ENCODE results near the gene CLMN. TPM values are rescaled to one million over a fixed set of nuclear protein-coding genes. Genes with fewer than 3 reads are reported as not detected.

CLMN gene
- total and polyA plus RNA-seq, 2 donors (not counting 3 experiments of a cell fraction or from before 2014, with no cell fraction given): 0.72 to 9.6 TPM

DNA sequence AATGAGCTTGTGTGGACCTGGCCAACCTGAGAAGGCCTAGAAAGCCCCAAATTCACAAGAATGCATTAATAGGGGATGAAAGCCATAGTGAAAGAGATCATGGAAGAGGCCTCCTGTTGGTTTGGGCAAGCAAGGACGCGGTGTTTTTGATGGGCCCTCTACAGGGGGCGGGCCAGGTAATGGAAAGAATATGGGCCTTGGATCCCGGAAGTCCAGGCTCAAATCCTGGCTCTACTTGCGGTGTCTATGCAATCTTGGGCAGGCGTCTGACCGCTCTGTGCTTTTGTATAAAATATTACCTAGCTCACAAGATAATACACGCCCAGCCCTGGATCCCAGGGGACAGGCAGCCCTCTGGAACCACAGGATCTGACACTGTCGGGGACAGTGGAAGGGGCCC lies 41.1 kb upstream of the CLMN start:
- no peak overlapping the region for H3K27ac ChIP-seq (ENCODE audit: insufficient read depth, low read depth, low read length)
- no peaks in the 10 kb centered on the region for H3K9me3 ChIP-seq (replicated peaks; ENCODE audit: control insufficient read depth, insufficient read depth, low read length)
- H2AFZ ChIP-seq (ENCODE audit: low read depth, low read length): no peak overlapping the region
- no peaks in the 10 kb centered on the region for H3K9me1 ChIP-seq (replicated peaks; ENCODE audit: control insufficient read depth, extremely low read depth, insufficient read depth, low read length)
- FAIRE-seq: no peak
- intact Hi-C loops (cut with micrococcal nuclease) (loop anchor here (1.0 to 2.0 kb wide), 6 partner anchors 96 to 672 kb away; partner anchors contain the start of gene DICER1), dilution Hi-C loops (cut with MboI; ENCODE audit: extremely low pct_ligation_motif_present, low sequenced_read_pairs) (no loop called here)
- H3K4me1 ChIP-seq (ENCODE audit: control insufficient read depth, extremely low read depth, insufficient read depth, low read length): no peaks in the 10 kb centered on the region
- no peaks in the 10 kb centered on the region for H3K79me2 ChIP-seq (ENCODE audit: control insufficient read depth, insufficient read depth, low read length)
- POLR2A ChIA-PET: no interaction called here
- H3K4me2 ChIP-seq (ENCODE audit: insufficient read depth, low read length): no peak overlapping the region
- H3K9ac ChIP-seq (replicated peaks; ENCODE audit: extremely low read depth, insufficient read depth, low read length): no peak overlapping the region
- BruUV-seq (replicated peaks): no TSS peak
- TF ChIP-seq, protein P1, sequence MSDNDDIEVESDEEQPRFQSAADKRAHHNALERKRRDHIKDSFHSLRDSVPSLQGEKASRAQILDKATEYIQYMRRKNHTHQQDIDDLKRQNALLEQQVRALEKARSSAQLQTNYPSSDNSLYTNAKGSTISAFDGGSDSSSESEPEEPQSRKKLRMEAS (IDR thresholded peaks at IDR 0.05; ENCODE audit: insufficient read depth, insufficient read length): no peak
- TF ChIP-seq JUN (IDR thresholded peaks at IDR 0.05; ENCODE audit: borderline replicate concordance, insufficient read depth, insufficient read length, low read depth) (no peak), FOS (IDR thresholded peaks at IDR 0.05; ENCODE audit: borderline replicate concordance, insufficient read depth, low read length) (no peak), POLR2A (IDR thresholded peaks at IDR 0.05; ENCODE audit: low read depth, low read length) (no peak), GATA2 (IDR thresholded peaks at IDR 0.05; ENCODE audit: insufficient read depth, insufficient read length, low read depth, low read length) (no peak), POLR2AphosphoS5 (IDR thresholded peaks at IDR 0.05; ENCODE audit: insufficient read depth, low read depth, low read length) (no peak), EZH2 (IDR thresholded peaks at IDR 0.05; ENCODE audit: borderline replicate concordance, low read depth, low read length, severe bottlenecking) (no peak), MYC (IDR thresholded peaks at IDR 0.05; ENCODE audit: low read depth, low read length) (no peak)
- TF ChIP-seq, protein P2, sequence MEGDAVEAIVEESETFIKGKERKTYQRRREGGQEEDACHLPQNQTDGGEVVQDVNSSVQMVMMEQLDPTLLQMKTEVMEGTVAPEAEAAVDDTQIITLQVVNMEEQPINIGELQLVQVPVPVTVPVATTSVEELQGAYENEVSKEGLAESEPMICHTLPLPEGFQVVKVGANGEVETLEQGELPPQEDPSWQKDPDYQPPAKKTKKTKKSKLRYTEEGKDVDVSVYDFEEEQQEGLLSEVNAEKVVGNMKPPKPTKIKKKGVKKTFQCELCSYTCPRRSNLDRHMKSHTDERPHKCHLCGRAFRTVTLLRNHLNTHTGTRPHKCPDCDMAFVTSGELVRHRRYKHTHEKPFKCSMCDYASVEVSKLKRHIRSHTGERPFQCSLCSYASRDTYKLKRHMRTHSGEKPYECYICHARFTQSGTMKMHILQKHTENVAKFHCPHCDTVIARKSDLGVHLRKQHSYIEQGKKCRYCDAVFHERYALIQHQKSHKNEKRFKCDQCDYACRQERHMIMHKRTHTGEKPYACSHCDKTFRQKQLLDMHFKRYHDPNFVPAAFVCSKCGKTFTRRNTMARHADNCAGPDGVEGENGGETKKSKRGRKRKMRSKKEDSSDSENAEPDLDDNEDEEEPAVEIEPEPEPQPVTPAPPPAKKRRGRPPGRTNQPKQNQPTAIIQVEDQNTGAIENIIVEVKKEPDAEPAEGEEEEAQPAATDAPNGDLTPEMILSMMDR (IDR thresholded peaks at IDR 0.05; ENCODE audit: extremely low read depth in 1 of 2, insufficient read depth in 1 of 2, low read depth in 1 of 2, low read length in 2 of 2): no peak
- no peaks in the 10 kb centered on the region for H3K36me3 ChIP-seq (ENCODE audit: control insufficient read depth in 2 of 2, extremely low read depth in 1 of 2, insufficient read depth in 2 of 2, low read length in 2 of 2)
- no peak for DNase-seq (ENCODE audit: low read depth, low spot score)
- CTCF ChIA-PET: interaction anchor here (1.0 to 2.6 kb wide), 14 partner anchors 9 to 670 kb away, joined by 4 to 25 read pairs (median 6); partner anchors contain the start of gene CLMN
- no peak overlapping the region for H3K4me3 ChIP-seq (replicated peaks in 1 of 3; ENCODE audit: insufficient read depth in 1 of 3, low read depth in 1 of 3, low read length in 3 of 3)
- no peaks in the 10 kb centered on the region for H4K20me1 ChIP-seq (replicated peaks; ENCODE audit: control insufficient read depth, extremely low read depth, insufficient read depth, low read length)
- H3K27me3 ChIP-seq (ENCODE audit: control insufficient read depth in 2 of 2, insufficient read depth in 2 of 2, low read length in 2 of 2): peaks cover 0 to 4% of the 10 kb centered on the region in 2 experiments
